Endothelial cell of umbilical vein (primary cell): Measurements from ENCODE around the gene CXCR3. TPM values are rescaled to one million over a fixed set of nuclear protein-coding genes. Genes with fewer than 3 reads are reported as not detected.

Source experiments
- BruUV-seq: library from RNA; stranded (reverse); fragments of 400-500 nt; replicated peaks from 2 replicates; lab custom pipeline; 2021; lab: Mats Ljungman, UMichigan
- CTCF ChIA-PET: fragments of 300-600, 350-600 bp; sonication (Branson Sonifier 250); formaldehyde crosslinking; loops from one replicate; lab custom pipeline; 2021; ENCODE audit warnings: antibody characterized with exemption, inconsistent platforms; lab: Charles Lee
- POLR2A ChIA-PET: fragments of 300-600, 350-600 bp; sonication (Branson Sonifier 250); formaldehyde crosslinking; loops from one replicate; lab custom pipeline; 2021; ENCODE audit warnings: antibody characterized with exemption, inconsistent platforms; lab: Charles Lee
- DNase-seq: peaks from one replicate; pipeline ENCODE4 v3.0.0-alpha.2; 2011; ENCODE audit warnings: low read depth, low spot score
- FAIRE-seq: peaks from 2 replicates; lab custom pipeline; 2011; peaks lifted over from hg19 to GRCh38; lab: Jason Lieb, UNC
- H2AFZ ChIP-seq: 2 replicates; pipeline ENCODE4 v1.6.0; 2012; ENCODE audit warnings: low read depth, low read length, control low read depth, inconsistent platforms
- H3K27ac ChIP-seq: 2 replicates; pipeline ENCODE4 v1.5.1; 2011; ENCODE audit warnings: low read depth, mild to moderate bottlenecking, control low read depth, low read length, moderate library complexity; ENCODE audit not compliant: insufficient read depth
- H3K27me3 ChIP-seq, 2 experiments: 2 replicates each; pipeline versions ENCODE4 v1.6.0 to v1.6.1; 2011; ENCODE audit warnings: low read length in 2 of 2, mixed read lengths in 1 of 2; ENCODE audit not compliant: control insufficient read depth in 2 of 2, insufficient read depth in 2 of 2
- H3K36me3 ChIP-seq, 2 experiments: 2 replicates in 1 of 2; 3 replicates in 1 of 2; pipeline ENCODE4 v1.5.1; 2011; ENCODE audit warnings: low read length in 2 of 2, mild to moderate bottlenecking in 1 of 2, moderate library complexity in 1 of 2; ENCODE audit not compliant: control insufficient read depth in 2 of 2, insufficient read depth in 2 of 2; ENCODE audit errors: extremely low read depth in 1 of 2
- H3K4me1 ChIP-seq: 3 replicates; pipeline ENCODE4 v1.5.1; 2011; ENCODE audit warnings: mild to moderate bottlenecking, low read length; ENCODE audit not compliant: control insufficient read depth, insufficient read depth; ENCODE audit errors: extremely low read depth
- H3K4me2 ChIP-seq: 2 replicates; pipeline ENCODE4 v1.6.1; 2011; ENCODE audit warnings: low read length, control low read depth, mixed read lengths; ENCODE audit not compliant: insufficient read depth
- H3K4me3 ChIP-seq, 3 experiments: fragments of 200-600 bp in 1 of 3; sonication (generic), shearing (Covaris generic) in 1 of 3; replicated peaks in 1 of 3; 2 replicates each; pipeline ENCODE4 v1.5.1; 2011 to 2016; ENCODE audit warnings: control low read depth in 3 of 3, low read length in 3 of 3, mild to moderate bottlenecking in 2 of 3, inconsistent platforms in 1 of 3, low read depth in 1 of 3, moderate library complexity in 1 of 3; ENCODE audit not compliant: insufficient read depth in 1 of 3
- H3K79me2 ChIP-seq: 2 replicates; pipeline ENCODE4 v1.6.0; 2012; ENCODE audit warnings: low read length, inconsistent platforms; ENCODE audit not compliant: control insufficient read depth, insufficient read depth
- H3K9ac ChIP-seq: replicated peaks from 2 replicates; pipeline ENCODE3; 2011; ENCODE audit warnings: low read length, control low read depth; ENCODE audit not compliant: insufficient read depth; ENCODE audit errors: extremely low read depth
- H3K9me1 ChIP-seq: replicated peaks from 3 replicates; pipeline ENCODE4 v1.6.0; 2011; ENCODE audit warnings: mild to moderate bottlenecking, low read length; ENCODE audit not compliant: control insufficient read depth, insufficient read depth; ENCODE audit errors: extremely low read depth
- H3K9me3 ChIP-seq: replicated peaks from 2 replicates; pipeline ENCODE4 v1.5.1; 2012; ENCODE audit warnings: low read length, inconsistent platforms; ENCODE audit not compliant: control insufficient read depth, insufficient read depth
- H4K20me1 ChIP-seq: replicated peaks from 2 replicates; pipeline ENCODE3; 2011; ENCODE audit warnings: mild to moderate bottlenecking, low read length; ENCODE audit not compliant: control insufficient read depth, insufficient read depth; ENCODE audit errors: extremely low read depth
- EZH2 ChIP-seq: IDR thresholded peaks from 2 replicates; pipeline ENCODE4 v1.6.1; 2012; ENCODE audit warnings: borderline replicate concordance, low read depth, mild to moderate bottlenecking, moderate library complexity, low read length, inconsistent platforms; ENCODE audit not compliant: severe bottlenecking
- FOS ChIP-seq: IDR thresholded peaks from 2 replicates; pipeline ENCODE4 v1.6.1; 2011; ENCODE audit warnings: mild to moderate bottlenecking, low read length, moderate library complexity, borderline replicate concordance; ENCODE audit not compliant: insufficient read depth
- MAX ChIP-seq: IDR thresholded peaks from 2 replicates; pipeline ENCODE4 v1.6.1; 2011; ENCODE audit not compliant: insufficient read depth, insufficient read length
- POLR2AphosphoS5 ChIP-seq: IDR thresholded peaks from 2 replicates; pipeline ENCODE4 v1.6.1; 2012; ENCODE audit warnings: low read depth, mild to moderate bottlenecking, control low read depth, low read length, moderate library complexity; ENCODE audit not compliant: insufficient read depth
- dilution Hi-C: fragments of 300-500 bp; cut with MboI; formaldehyde crosslinking; loops from one replicate; pipeline ENCODE4 v1.15.0; 2019; ENCODE audit warnings: low sequenced_read_pairs; ENCODE audit not compliant: extremely low pct_ligation_motif_present
- intact Hi-C: fragments of 100-400 bp; cut with micrococcal nuclease; formaldehyde crosslinking; loops from one replicate; pipeline ENCODE4 v1.10.0; 2022
- polyA plus RNA-seq, 4 experiments: library from polyadenylated mRNA; depleted of rRNA in 3 of 4; stranded (reverse) in 3 of 4; unstranded in 1 of 4; fragments of >200 nt; gene quantifications; 2 replicates each; pipeline versions ENCODE4 v1.2.1 to v1.2.3, GENCODE V29; 2011 to 2012; ENCODE audit warnings: missing spikeins in 1 of 4
- total RNA-seq: library from RNA; stranded (reverse); gene quantifications from 2 replicates; pipeline ENCODE4 v1.2.3, GENCODE V29; 2021

CXCR3 gene
- total and polyA plus RNA-seq, 2 donors (not counting 3 experiments of a cell fraction or from before 2014, with no cell fraction given) = not detected

- no peak for FAIRE-seq
- no peaks in the 10 kb centered on the region for H3K79me2 ChIP-seq
- H3K4me2 ChIP-seq = no peak within 1 kb of the TSS
- DNase-seq = no peak
- no peak within 1 kb of the TSS for H3K4me3 ChIP-seq
- ChIA-PET CTCF (no interaction called here), POLR2A (no interaction called here)
- H3K4me1 ChIP-seq = no peaks in the 10 kb centered on the region
- H3K9ac ChIP-seq = no peak within 1 kb of the TSS
- no peaks in the 10 kb centered on the region for H3K9me3 ChIP-seq
- H3K27ac ChIP-seq = no peak within 1 kb of the TSS
- BruUV-seq = no TSS peak
- H4K20me1 ChIP-seq = no peaks in the 10 kb centered on the region
- no peak for TF ChIP-seq POLR2AphosphoS5
- TF ChIP-seq MAX = no peak
- no peak for TF ChIP-seq EZH2
- no peak for TF ChIP-seq FOS
- no peaks in the 10 kb centered on the region for H3K36me3 ChIP-seq
- dilution Hi-C loops (no loop called here), intact Hi-C loops (no loop called here)
- no peaks in the 10 kb centered on the region for H3K9me1 ChIP-seq
- no peak within 1 kb of the TSS for H2AFZ ChIP-seq
- no peaks in the 10 kb centered on the region for H3K27me3 ChIP-seq
These were observed 49.3 kb upstream of the CXCR3 start, which contains the start of gene LOC101059915 for GRCh38 chrX:71667328-71668247. Gene LOC101059915, plus strand, starts transcription at chrX:71667546.
